NCI-H526 (cell line): ENCODE data around the gene PDE6C.

Source experiments
- DNase-seq, 2 experiments: peaks; one replicate each; lab custom pipeline; 2025; lab: John Stamatoyannopoulos, UW

Gene PDE6C

GRCh38 chr10:93594518-93594917 is 17.8 kb upstream of the PDE6C start:
- DNase-seq, result no peak

- no peak for DNase-seq
Observed at GRCh38 chr10:93595378-93596161, 16.8 kb upstream of the PDE6C start.

GRCh38 chr10:93596539-93596938 is 15.8 kb upstream of the PDE6C start:
- DNase-seq, result no peak

- no peak for DNase-seq
Observed at GRCh38 chr10:93597075-93597599, 15.2 kb upstream of the PDE6C start.

- DNase-seq, result no peak
Observed at GRCh38 chr10:93598157-93598556, 14.2 kb upstream of the PDE6C start.

- DNase-seq, result no peak
Observed at GRCh38 chr10:93599335-93599734, 13.0 kb upstream of the PDE6C start.

- no peak for DNase-seq
Observed at GRCh38 chr10:93599778-93600177, 12.6 kb upstream of the PDE6C start.

GRCh38 chr10:93600446-93601145 is 11.7 kb upstream of the PDE6C start:
- peak in 1 of 2 experiments; percentile 12 for DNase-seq

GRCh38 chr10:93601146-93601773 is 11.1 kb upstream of the PDE6C start, which contains the start of gene RBP4:
TSS of gene RBP4 (minus strand) at chr10:93601235. CDS start at chr10:93601028, 207 bp downstream.
- no peak for DNase-seq

GRCh38 chr10:93601774-93602162 is 10.6 kb upstream of the PDE6C start:
- DNase-seq, result no peak

GRCh38 chr10:93603023-93603422 is 9.3 kb upstream of the PDE6C start:
- no peak for DNase-seq

- DNase-seq, result no peak
Observed at GRCh38 chr10:93604146-93604545, 8.2 kb upstream of the PDE6C start.

- DNase-seq, result no peak
Observed at GRCh38 chr10:93608421-93608820, 3.9 kb upstream of the PDE6C start.

- no peak for DNase-seq
Observed at GRCh38 chr10:93613126-93613525, 789 bp downstream of the PDE6C start.

GRCh38 chr10:93614101-93614825 is 1.9 kb downstream of the PDE6C start:
- DNase-seq, result no peak

- DNase-seq, result no peak
Observed at GRCh38 chr10:93615576-93616235, 3.4 kb downstream of the PDE6C start.

- DNase-seq, result no peak
Observed at GRCh38 chr10:93620925-93621324, 8.6 kb downstream of the PDE6C start.

GRCh38 chr10:93622942-93623341 is 10.6 kb downstream of the PDE6C start:
- DNase-seq, result no peak

- DNase-seq, result no peak
Observed at GRCh38 chr10:93628858-93629257, 16.5 kb downstream of the PDE6C start.

- DNase-seq, result no peak
Observed at GRCh38 chr10:93629647-93630305, 17.4 kb downstream of the PDE6C start.
